22Rv1 (cell line): Measurements from ENCODE around the gene MYADML2.

Experiments
- ZFX ChIP-seq: fragments of 450-650 bp; IDR thresholded peaks from 2 replicates; pipeline ENCODE4 v1.6.1; 2017; ENCODE audit warnings: antibody characterized with exemption, borderline replicate concordance
- TF ChIP-seq, protein P1 (sequence below): fragments of 450-650 bp; IDR thresholded peaks from 2 replicates; pipeline ENCODE4 v1.5.1; 2017; ENCODE audit warnings: mild to moderate bottlenecking

DNA sequence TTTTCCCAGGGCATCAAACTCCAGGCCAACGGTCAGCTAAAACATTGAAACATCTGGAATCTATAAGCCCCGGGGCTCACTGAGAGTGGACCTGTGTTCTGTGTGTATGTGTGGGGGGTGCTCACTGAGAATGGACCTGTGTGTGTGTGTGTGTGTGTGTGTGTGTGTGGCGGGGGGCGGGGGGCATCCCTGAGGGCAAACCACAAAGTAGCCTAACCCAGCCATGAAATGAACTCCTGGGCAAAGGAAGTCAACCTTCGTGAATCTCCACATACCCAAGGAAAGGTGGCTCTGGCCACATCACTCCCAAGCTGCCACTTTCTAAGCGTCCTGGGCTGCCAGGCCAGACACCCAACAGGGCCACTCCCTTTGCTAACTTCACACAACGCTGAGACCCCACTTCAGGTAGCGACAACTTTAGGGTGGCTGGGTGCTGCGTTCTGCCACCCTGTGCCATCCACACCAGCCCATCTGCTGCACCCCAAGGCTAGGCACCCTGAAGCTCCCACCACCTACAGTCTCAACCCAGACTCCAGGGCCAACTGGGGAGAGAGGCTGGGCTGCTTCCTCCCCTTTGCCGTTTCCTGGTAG, 21.1 kb downstream of the MYADML2 start:
- TF ChIP-seq, protein P1, sequence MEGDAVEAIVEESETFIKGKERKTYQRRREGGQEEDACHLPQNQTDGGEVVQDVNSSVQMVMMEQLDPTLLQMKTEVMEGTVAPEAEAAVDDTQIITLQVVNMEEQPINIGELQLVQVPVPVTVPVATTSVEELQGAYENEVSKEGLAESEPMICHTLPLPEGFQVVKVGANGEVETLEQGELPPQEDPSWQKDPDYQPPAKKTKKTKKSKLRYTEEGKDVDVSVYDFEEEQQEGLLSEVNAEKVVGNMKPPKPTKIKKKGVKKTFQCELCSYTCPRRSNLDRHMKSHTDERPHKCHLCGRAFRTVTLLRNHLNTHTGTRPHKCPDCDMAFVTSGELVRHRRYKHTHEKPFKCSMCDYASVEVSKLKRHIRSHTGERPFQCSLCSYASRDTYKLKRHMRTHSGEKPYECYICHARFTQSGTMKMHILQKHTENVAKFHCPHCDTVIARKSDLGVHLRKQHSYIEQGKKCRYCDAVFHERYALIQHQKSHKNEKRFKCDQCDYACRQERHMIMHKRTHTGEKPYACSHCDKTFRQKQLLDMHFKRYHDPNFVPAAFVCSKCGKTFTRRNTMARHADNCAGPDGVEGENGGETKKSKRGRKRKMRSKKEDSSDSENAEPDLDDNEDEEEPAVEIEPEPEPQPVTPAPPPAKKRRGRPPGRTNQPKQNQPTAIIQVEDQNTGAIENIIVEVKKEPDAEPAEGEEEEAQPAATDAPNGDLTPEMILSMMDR = no peak
- TF ChIP-seq ZFX = no peak
